Measurements from ENCODE around the gene CDIPT. TPM values are rescaled to one million over a fixed set of nuclear protein-coding genes. Genes with fewer than 3 reads are reported as not detected.
A peak's percentile ranks its signal among the peaks of the same experiment; 100 is the strongest.

The CDIPT gene
- total and polyA plus RNA-seq, 2 donors from 2014 or later, result 85.9 to 148 TPM

DNA sequence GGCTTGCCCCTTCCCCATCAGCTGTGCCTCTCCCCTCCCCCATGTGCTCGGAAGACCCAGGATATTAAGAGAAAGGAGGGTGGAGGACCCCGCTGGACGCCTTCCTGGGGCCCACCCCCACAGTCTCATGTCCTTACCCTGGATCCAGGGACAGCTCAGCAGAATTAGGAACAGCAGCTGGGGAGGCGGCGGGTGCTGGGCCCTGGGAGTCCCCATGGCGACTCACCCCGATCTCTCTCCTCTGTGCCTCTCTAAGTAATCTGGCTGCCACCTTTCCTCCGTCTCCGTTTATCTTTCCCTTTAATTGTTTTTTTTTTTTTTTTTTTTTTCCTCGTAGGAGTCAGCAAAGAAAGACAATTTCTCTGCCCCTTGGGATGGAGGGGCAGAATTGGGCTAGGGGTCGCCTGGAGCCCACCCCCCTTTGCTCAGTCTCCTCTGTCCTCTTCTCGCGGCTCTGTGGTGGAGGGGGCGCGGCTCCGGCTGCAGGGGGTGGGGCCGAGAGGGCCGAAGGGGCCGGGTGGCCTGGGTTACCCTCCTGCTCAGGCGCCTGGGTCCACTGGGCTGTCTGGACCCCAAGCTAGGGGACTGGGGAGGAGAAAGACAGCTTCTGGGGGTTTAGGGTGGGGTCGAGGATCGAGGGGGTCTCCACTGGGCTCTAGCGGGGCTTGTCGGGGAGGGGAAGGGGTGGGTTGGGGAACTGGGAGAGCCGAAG lies 35.9 kb upstream of the CDIPT start:
- DNase-seq, result peak in 1 of 5 donors; percentile 50

DNA sequence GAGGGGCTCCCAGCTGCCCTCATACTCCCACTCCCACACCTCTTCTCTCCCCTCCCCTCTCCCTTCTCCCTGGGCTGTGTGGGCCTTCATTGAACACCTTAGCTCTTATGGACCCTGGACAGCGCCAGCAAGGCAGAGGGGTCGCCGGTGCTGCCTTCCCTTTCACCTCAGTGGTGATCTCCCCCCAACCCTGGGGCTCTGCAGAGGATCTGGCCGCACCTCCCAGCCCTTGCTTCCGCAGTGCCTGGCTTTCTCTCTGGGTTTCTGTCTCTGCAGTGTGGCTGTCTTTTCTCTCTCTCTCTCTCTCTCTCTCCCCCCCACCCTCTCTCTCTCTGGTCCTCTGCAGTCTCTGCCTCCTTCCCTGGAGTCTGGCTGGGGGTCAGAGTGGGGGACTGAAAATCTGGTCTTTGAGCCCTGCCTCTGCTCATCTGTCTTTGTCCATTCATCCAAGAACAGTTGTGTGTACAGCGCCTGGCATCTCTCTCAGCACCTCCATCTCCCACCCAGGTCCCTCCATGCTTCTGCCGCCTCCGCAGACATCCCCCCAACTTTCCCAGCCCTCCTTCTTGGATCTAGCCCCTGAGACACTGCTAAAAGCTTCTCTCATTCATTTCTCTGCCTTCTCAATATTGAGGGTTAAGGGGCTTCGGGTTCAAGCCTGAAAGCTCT lies 35.2 kb upstream of the CDIPT start:
- Histone ChIP-seq H3K4me3 (ENCODE audit: low read length in 3 of 3) (no peak overlapping the region), H3K9me3 (ENCODE audit: control insufficient read depth in 2 of 3, insufficient read depth in 1 of 3, low read length in 3 of 3) (no peaks in the 10 kb centered on the region), H3K27ac (ENCODE audit: low read depth in 2 of 2, low read length in 2 of 2) (no peak overlapping the region), H3K36me3 (ENCODE audit: control insufficient read depth in 2 of 3, insufficient read depth in 3 of 3, low read length in 3 of 3) (no peaks in the 10 kb centered on the region), H3K9ac (ENCODE audit: low read length in 3 of 3) (no peak overlapping the region), H3K4me1 (ENCODE audit: control insufficient read depth in 2 of 3, insufficient read depth in 2 of 3, low read depth in 1 of 3, low read length in 3 of 3) (peaks cover 0 to 5% (median 3%) of the 10 kb centered on the region in 3 donors), H3K27me3 (ENCODE audit: control insufficient read depth, insufficient read depth, low read length) (no peaks in the 10 kb centered on the region)
- intact Hi-C loops (cut with DNase I), result no loop called here
- DNase-seq (peak in 3 of 5 donors; percentile 31 to 52 (median 40)), FAIRE-seq (no peak)
- TF ChIP-seq, protein P1, sequence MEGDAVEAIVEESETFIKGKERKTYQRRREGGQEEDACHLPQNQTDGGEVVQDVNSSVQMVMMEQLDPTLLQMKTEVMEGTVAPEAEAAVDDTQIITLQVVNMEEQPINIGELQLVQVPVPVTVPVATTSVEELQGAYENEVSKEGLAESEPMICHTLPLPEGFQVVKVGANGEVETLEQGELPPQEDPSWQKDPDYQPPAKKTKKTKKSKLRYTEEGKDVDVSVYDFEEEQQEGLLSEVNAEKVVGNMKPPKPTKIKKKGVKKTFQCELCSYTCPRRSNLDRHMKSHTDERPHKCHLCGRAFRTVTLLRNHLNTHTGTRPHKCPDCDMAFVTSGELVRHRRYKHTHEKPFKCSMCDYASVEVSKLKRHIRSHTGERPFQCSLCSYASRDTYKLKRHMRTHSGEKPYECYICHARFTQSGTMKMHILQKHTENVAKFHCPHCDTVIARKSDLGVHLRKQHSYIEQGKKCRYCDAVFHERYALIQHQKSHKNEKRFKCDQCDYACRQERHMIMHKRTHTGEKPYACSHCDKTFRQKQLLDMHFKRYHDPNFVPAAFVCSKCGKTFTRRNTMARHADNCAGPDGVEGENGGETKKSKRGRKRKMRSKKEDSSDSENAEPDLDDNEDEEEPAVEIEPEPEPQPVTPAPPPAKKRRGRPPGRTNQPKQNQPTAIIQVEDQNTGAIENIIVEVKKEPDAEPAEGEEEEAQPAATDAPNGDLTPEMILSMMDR (IDR thresholded peaks at IDR 0.05; ENCODE audit: borderline replicate concordance, extremely low read depth, insufficient read depth), result no peak

More for the DNA sequence above, 35.9 kb upstream of the CDIPT start:
- Histone ChIP-seq H3K27me3 (ENCODE audit: control insufficient read depth, insufficient read depth, low read length) (no peaks in the 10 kb centered on the region), H3K27ac (ENCODE audit: low read depth in 2 of 2, low read length in 2 of 2) (no peak overlapping the region), H3K9ac (ENCODE audit: low read length in 3 of 3) (no peak overlapping the region), H3K36me3 (ENCODE audit: control insufficient read depth in 2 of 3, insufficient read depth in 3 of 3, low read length in 3 of 3) (no peaks in the 10 kb centered on the region), H3K9me3 (ENCODE audit: control insufficient read depth in 2 of 3, insufficient read depth in 1 of 3, low read length in 3 of 3) (no peaks in the 10 kb centered on the region), H3K4me1 (ENCODE audit: control insufficient read depth in 2 of 3, insufficient read depth in 2 of 3, low read depth in 1 of 3, low read length in 3 of 3) (peaks cover 0 to 5% (median 3%) of the 10 kb centered on the region in 3 donors), H3K4me3 (ENCODE audit: low read length in 3 of 3) (peak overlapping the region in 2 of 3 donors; percentile 12 to 55)
- intact Hi-C loops (cut with DNase I), result no loop called here
- no peak for FAIRE-seq
- TF ChIP-seq, protein P1 (IDR thresholded peaks at IDR 0.05; ENCODE audit: borderline replicate concordance, extremely low read depth, insufficient read depth), result no peak

DNA sequence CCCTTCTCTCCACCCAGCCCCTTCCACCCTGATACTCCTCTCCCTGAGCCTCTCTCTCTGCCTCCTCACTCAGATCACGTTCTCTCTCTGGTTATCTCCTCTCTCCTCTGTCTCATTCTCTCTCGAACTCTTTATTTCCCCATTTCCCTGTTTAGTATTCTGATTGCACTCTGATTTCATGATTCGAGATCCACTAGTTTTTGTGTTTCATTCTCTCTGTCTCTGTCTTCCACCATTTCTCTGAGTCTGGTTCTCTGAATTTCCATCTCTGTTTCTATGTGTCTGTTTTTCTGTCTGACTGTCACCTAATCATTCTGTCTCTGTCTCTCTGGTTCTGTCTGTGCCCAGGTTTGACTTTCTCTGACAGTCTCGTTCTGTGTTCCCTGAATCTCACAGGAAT lies 34.3 kb upstream of the CDIPT start:
- H3K4me3 ChIP-seq (ENCODE audit: low read length in 3 of 3), result no peak overlapping the region
- H3K27me3 ChIP-seq (ENCODE audit: control insufficient read depth, insufficient read depth, low read length), result no peaks in the 10 kb centered on the region
- TF ChIP-seq, protein P1 (IDR thresholded peaks at IDR 0.05; ENCODE audit: borderline replicate concordance, extremely low read depth, insufficient read depth), result no peak
- no peak overlapping the region for H3K9ac ChIP-seq (ENCODE audit: low read length in 3 of 3)
- H3K9me3 ChIP-seq (ENCODE audit: control insufficient read depth in 2 of 3, insufficient read depth in 1 of 3, low read length in 3 of 3), result no peaks in the 10 kb centered on the region
- peaks cover 0 to 5% (median 3%) of the 10 kb centered on the region in 3 donors for H3K4me1 ChIP-seq (ENCODE audit: control insufficient read depth in 2 of 3, insufficient read depth in 2 of 3, low read depth in 1 of 3, low read length in 3 of 3)
- FAIRE-seq (no peak), DNase-seq (no peak)
- H3K27ac ChIP-seq (ENCODE audit: low read depth in 2 of 2, low read length in 2 of 2), result no peak overlapping the region
- no peaks in the 10 kb centered on the region for H3K36me3 ChIP-seq (ENCODE audit: control insufficient read depth in 2 of 3, insufficient read depth in 3 of 3, low read length in 3 of 3)
- intact Hi-C loops (cut with DNase I), result no loop called here

Measured in kidney (tissue), 14 donors.